ENCODE measurements around the gene CNDP1. TPM values are rescaled to one million over a fixed set of nuclear protein-coding genes. Genes with fewer than 3 reads are reported as not detected.

The CNDP1 gene
- total RNA-seq, 4 donors from 2014 or later: 0.24 to 1.0 (median 0.90) TPM; not detected in 1

- TF ChIP-seq POLR2A (IDR thresholded peaks at IDR 0.05): no peak
- no peak for TF ChIP-seq CTCF (IDR thresholded peaks at IDR 0.05)
- Histone ChIP-seq H3K4me1 (no peaks in the 10 kb centered on the region), H3K36me3 (no peaks in the 10 kb centered on the region), H3K4me3 (no peak overlapping the region), H3K9me3 (no peaks in the 10 kb centered on the region), H3K27me3 (no peaks in the 10 kb centered on the region), H3K27ac (no peak overlapping the region)
- no peak for DNase-seq
- intact Hi-C loops (cut with DNase I; ENCODE audit: low total_unique reads): no loop called here
Measured at GRCh38 chr18:74534981-74535649, 815 bp downstream of the CNDP1 start.

- H3K9me3 ChIP-seq: no peaks in the 10 kb centered on the region
- H3K4me3 ChIP-seq: no peak overlapping the region
- no peak overlapping the region for H3K27ac ChIP-seq
- H3K4me1 ChIP-seq: no peaks in the 10 kb centered on the region
- H3K27me3 ChIP-seq: no peaks in the 10 kb centered on the region
- no peak for TF ChIP-seq POLR2A (IDR thresholded peaks at IDR 0.05)
- no peak for TF ChIP-seq CTCF (IDR thresholded peaks at IDR 0.05)
- DNase-seq: no peak
- H3K36me3 ChIP-seq: no peaks in the 10 kb centered on the region
- intact Hi-C loops (cut with DNase I; ENCODE audit: low total_unique reads): no loop called here
Measured at GRCh38 chr18:74539289-74539688, 5.0 kb downstream of the CNDP1 start.

GRCh38 chr18:74540652-74541421 is 6.5 kb downstream of the CNDP1 start:
- H3K36me3 ChIP-seq: no peaks in the 10 kb centered on the region
- no peaks in the 10 kb centered on the region for H3K27me3 ChIP-seq
- TF ChIP-seq POLR2A (IDR thresholded peaks at IDR 0.05) (no peak), CTCF (IDR thresholded peaks at IDR 0.05) (no peak)
- no peak for DNase-seq
- no peaks in the 10 kb centered on the region for H3K9me3 ChIP-seq
- no peaks in the 10 kb centered on the region for H3K4me1 ChIP-seq
- intact Hi-C loops (cut with DNase I; ENCODE audit: low total_unique reads): no loop called here
- no peak overlapping the region for H3K4me3 ChIP-seq
- no peak overlapping the region for H3K27ac ChIP-seq

- H3K36me3 ChIP-seq: no peaks in the 10 kb centered on the region
- H3K4me1 ChIP-seq: no peaks in the 10 kb centered on the region
- no peak for TF ChIP-seq POLR2A (IDR thresholded peaks at IDR 0.05)
- TF ChIP-seq CTCF (IDR thresholded peaks at IDR 0.05): no peak
- no peaks in the 10 kb centered on the region for H3K9me3 ChIP-seq
- H3K4me3 ChIP-seq: no peak overlapping the region
- H3K27ac ChIP-seq: no peak overlapping the region
- no peak for DNase-seq
- no peaks in the 10 kb centered on the region for H3K27me3 ChIP-seq
- intact Hi-C loops (cut with DNase I; ENCODE audit: low total_unique reads): no loop called here
Measured at GRCh38 chr18:74541703-74542555, 7.6 kb downstream of the CNDP1 start.
